GM21619 (cell line): ENCODE measurements around the gene PEX5L.
"Not testable (repeated sequence)": the region's sequence is repeated elsewhere in the genome, so short reads cannot be mapped to it uniquely, and the experiment has no call there.

Source experiments
- ATAC-seq: cut with Tn5 transposase; IDR thresholded peaks from one replicate; pipeline ENCODE4 v1.9.1; 2021; ENCODE audit not compliant: unreplicated experiment

The PEX5L gene, protein sequence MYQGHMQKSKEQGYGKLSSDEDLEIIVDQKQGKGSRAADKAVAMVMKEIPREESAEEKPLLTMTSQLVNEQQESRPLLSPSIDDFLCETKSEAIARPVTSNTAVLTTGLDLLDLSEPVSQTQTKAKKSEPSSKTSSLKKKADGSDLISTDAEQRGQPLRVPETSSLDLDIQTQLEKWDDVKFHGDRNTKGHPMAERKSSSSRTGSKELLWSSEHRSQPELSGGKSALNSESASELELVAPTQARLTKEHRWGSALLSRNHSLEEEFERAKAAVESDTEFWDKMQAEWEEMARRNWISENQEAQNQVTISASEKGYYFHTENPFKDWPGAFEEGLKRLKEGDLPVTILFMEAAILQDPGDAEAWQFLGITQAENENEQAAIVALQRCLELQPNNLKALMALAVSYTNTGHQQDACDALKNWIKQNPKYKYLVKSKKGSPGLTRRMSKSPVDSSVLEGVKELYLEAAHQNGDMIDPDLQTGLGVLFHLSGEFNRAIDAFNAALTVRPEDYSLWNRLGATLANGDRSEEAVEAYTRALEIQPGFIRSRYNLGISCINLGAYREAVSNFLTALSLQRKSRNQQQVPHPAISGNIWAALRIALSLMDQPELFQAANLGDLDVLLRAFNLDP

DNA sequence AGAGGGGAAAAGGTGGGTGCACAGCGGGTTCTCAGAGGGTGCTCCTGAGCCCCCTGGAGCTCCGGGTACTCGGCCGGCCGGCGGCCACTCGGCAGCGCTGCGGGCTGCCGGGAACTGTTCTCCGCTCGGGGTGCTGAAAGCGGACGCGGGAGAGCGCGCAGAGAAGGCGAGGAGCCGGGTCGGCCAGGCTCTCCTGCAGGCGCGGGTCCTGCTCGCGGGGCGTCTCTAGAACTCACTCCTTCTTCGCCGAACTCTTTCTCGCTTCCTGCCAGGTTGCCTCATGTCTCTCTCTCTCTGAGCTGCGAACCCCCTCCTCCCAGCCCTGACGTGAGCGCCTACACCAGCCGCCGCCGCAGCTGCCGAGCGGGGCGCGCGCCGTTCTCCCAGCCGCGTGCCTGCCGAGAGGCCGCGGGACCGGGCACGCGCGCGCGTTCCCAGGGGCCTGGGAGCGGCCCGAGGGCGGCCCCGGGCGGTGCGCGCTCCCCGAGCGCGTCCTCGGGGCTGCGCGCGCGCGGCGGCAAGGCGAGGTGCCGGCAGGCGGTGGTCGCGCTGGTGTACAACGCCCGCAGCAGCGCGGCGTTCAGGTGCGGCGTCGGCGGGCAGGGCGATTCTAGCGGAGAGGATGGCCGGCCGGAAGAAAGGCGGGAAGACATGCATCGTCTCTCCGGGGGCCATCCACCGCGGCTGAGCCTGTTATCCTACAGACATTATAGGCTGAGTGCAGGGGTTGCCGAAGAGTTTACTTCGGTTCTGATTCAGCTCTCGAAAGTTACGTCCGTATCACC is at the start of gene PEX5L:
Gene PEX5L (minus strand): TSS at position 267 of the 785 bp plus-strand sequence. CDS start 338 bp downstream, outside the sequence.
- ATAC-seq = peak; percentile 67

DNA sequence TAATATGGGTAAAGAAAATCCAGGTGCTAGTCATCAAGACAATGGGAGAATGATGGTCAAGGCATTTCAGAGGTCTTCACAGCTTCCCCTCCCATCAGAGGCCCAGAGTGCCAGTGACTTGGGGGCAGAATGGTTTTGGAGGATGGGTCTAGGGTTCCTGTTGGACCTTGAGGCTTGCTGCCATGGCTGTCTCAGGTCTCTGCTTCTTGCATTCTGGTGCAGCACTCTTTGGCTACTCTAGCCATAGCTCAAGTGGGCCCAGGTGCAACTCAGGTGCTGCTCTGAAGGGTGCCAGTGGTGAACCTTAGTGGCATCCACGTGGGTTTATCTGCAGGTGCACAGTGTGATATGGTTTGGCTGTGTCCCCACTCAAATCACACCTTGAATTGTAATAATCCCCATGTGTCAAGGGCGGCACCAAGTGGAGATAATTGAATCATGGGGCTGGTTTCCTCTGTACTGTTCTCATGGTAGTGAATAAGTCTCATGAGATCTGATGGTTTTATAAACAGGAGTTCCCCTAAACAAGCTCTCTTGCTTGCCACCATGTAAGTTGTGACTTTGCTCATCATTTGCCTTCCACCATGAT is 48.5 kb upstream of the PEX5L start:
- no peak for ATAC-seq

- ATAC-seq = no peak
Measured at GRCh38 chr3:180082699-180083098, 46.0 kb upstream of the PEX5L start.

DNA sequence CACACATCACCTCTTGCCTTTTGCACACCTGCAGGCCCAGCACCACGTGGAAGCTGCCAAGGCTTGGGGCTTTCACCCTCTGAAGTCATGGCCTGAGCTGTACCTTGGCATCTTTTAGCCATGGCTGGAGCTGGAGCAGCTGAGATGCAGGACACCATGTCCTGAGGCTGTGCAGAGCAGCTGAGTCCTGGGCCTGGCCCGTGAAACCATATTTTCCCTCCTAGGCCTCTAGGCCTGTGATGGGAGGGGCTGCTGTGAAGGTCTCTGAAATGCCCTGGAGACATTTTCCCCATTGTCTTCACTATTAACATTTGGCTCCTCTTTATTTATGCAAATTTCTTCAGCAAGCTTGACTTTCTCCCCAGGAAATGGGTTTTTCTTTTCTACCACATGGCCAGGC is 41.9 kb upstream of the PEX5L start:
- ATAC-seq = no peak

DNA sequence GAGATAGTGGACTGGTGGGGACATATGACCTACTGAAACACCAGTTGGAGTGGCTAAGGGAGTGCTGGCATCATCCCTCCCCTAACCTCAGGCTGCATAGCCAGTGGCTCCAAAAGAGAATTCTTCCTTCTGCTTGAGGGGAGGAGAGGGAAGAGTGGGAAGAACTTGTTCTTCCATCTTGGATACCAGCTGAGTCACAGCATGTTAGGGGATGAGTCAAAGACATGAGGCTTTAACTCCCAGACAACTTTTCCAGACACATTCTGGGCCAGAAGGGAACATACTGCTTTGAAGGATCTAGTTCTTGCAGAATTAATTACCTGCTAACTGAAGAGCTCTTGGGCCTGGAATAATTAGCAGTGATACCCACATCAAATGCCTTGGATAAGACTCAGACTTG is 36.8 kb upstream of the PEX5L start:
- no peak for ATAC-seq

DNA sequence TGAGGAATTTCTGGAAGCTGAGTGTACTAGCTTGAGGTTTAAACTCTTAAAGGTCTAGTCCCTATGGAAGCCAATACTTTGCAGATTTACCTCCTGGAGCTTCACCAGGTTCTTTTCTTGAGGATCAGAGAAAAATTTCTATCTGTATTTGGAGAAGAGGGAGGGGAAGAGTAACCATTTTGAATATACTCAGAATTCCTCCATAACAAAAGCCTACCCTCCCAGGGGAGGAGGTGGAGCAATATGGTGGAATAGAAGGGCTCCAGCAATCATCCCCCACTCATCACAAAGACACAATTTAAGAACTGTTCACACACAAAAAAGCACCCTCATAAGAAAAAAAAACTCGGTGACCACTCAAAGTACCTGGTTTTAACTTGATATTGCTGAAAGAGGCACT is 36.0 kb upstream of the PEX5L start:
- ATAC-seq = no peak

DNA sequence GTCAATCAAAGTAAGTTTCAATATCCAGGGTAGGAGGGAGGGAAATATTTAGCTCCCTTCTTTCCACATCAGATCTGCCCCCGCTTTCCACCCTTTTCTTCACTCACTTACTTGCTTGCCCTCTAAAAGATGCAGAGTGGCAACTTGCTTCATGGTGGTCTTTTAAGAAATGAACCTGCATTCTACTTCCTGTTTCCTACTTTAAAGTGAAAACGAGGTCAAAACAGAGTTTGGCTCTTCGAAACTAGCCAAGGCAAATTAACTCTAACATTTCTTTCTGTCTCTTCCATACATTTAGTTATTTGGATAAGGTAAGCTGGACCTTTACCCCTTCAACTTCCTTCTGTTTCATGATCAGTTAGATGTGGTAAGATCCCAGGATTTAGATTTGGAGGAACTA is 34.2 kb upstream of the PEX5L start:
- ATAC-seq = no peak

- no peak for ATAC-seq
Measured at GRCh38 chr3:180068023-180068422, 31.3 kb upstream of the PEX5L start.

DNA sequence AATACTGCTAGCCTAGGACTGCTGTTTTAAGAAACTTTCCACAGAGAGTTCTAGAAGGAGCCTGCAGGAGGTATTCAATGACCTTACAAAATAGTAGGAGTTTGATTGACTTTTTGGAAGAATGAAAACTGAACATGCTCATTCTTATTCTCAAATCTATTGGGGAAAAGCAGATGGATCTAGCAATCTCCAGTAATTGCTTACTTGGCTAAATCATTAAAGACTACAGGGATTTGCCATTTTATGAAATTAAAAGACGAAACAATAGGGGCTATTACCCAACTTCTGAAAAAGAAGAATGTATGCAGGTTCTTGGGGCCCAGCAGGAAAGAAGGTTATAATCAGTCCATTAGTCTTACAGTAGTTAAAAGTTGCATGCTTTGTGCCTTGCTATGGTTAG is 29.9 kb upstream of the PEX5L start:
- no peak for ATAC-seq

GRCh38 chr3:180063783-180064182 is 27.0 kb upstream of the PEX5L start:
- ATAC-seq = no peak

DNA sequence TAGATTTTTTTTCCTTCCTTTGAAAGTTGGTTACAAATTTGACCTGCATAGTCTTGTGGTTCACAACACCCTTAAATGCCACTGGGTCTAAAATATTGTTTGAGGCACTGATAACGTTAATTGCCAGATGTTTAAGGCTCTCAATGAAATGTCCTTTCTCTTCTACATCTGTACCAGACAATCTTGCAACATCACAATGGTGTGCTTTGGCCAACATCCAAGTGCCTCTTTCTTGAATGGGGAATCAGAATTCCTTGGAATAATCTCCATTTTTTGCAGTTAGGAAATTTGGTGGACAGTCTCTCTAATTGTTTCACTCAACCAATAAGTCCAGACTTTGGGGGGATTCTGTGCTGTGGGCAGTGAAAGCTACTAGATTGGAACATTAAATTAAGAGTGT is 26.0 kb upstream of the PEX5L start:
- no peak for ATAC-seq

GRCh38 chr3:180059356-180059755 is 22.6 kb upstream of the PEX5L start:
- ATAC-seq = no peak

GRCh38 chr3:180058238-180058637 is 21.5 kb upstream of the PEX5L start:
- no peak for ATAC-seq

- ATAC-seq = not testable (repeated sequence)
Measured at GRCh38 chr3:180055656-180056055, 18.9 kb upstream of the PEX5L start.

- ATAC-seq = no peak
Measured at GRCh38 chr3:180049391-180049790, 12.7 kb upstream of the PEX5L start.

DNA sequence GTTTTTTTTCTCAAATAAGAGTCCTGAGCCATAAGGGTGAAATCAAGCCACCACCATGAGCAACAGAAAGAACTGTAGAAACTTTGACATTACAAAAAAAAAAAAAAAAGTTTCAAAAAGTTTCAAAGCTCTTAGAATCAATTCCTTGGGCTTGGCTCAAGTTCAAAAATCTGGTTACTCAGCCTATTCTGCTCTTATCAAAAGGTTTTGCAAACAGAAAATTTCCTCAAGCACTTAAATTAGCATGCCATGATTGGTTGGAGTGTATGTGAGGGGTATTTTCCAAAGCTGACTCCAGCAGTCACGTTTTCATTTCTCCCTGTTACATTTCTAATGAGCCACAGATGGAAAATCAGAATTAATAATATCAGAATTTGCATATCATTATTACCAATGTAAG is 12.1 kb upstream of the PEX5L start:
- no peak for ATAC-seq

DNA sequence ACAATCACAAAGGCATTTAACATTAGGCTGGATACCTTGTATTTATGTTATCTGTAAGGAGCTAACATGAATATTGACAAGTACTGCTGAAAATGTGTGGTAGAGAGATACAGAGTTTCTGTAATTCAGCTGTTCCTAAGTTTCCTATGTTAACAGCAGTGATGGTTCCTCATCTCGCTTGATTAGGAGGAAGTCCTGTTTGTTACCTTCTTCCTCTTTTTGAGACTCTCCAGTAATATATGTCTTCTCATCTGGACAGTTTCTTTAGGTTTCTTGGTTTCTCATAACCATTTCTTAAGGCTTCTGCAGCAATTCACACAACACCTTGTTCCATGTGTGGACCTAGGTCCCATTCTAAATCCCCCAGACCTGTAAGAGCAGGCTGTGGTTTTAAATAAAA is 11.4 kb upstream of the PEX5L start:
- ATAC-seq = peak; percentile 91

- no peak for ATAC-seq
Measured at GRCh38 chr3:180040966-180041365, 4.2 kb upstream of the PEX5L start.

GRCh38 chr3:180036092-180036670 is 556 bp downstream of the PEX5L start:
- peak; percentile 49 for ATAC-seq

DNA sequence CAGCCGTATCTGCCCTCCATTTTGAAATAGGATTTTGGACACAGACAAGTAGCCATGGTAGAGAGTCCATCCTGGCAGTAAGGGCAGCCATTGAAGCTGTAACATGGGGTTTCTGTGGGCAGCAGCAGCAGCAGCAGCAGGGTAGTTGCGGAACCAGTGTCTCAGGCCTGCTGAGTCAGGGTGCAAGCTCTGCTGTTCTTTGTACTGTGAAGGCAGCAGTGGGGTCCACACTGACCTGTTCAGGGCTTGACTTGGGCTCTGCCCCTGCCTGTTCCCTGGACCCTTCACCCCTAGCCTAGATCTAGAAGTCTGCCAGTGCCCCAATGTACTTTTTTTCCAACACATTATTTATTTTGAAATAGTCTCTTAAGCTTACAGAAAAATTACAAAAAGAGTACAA is 9.7 kb downstream of the PEX5L start:
- no peak for ATAC-seq

- peak; percentile 56 for ATAC-seq
Measured at GRCh38 chr3:180018543-180018942, 18.2 kb downstream of the PEX5L start.
